Measurements from ENCODE around the gene RPP25L. TPM values are rescaled to one million over a fixed set of nuclear protein-coding genes. Genes with fewer than 3 reads are reported as not detected.

The RPP25L gene
- total RNA-seq, 1 experiment from 2014 or later = 17.2 TPM

DNA sequence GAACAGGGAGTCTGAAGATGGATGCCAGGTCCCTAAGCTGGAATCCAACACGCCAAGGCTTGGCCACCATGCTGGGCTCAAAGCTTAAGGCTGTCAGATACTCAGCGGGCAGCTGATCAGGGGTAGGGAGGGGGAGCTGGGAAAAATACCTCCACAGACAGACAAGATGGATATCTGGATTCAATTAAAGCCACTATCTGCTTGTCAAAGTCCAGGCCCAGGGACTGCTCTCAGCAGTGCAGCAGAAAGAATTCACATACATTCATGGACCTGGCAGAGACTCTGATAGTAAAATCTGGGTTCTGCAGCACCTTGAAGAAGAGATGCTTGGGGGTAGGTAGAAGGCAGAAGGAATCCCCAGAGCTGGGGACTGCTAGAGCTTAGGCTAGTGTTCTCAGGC lies 3.2 kb upstream of the RPP25L start:
- Histone ChIP-seq H4K91ac (ENCODE audit: insufficient read length, low read depth, low read length) (no peak overlapping the region), H3K14ac (ENCODE audit: insufficient read depth, low read length) (no peak overlapping the region), H4K5ac (ENCODE audit: insufficient read length, low read depth, low read length) (no peak overlapping the region), H2AK5ac (ENCODE audit: insufficient read length, low read length) (no peak overlapping the region), H3T11ph (ENCODE audit: low read length) (no peak overlapping the region), H4K20me1 (ENCODE audit: control insufficient read depth, insufficient read depth, insufficient read length) (no peaks in the 10 kb centered on the region), H4K8ac (replicated peaks; ENCODE audit: insufficient read length, low read depth, low read length) (no peak overlapping the region), H2BK20ac (ENCODE audit: low read depth, low read length, poor library complexity, severe bottlenecking) (no peak overlapping the region), H3K4me2 (ENCODE audit: insufficient read depth, insufficient read length, low read length) (no peak overlapping the region), H3K27ac (ENCODE audit: insufficient read length, low read depth, low read length) (no peak overlapping the region), H3K18ac (ENCODE audit: insufficient read length, low read depth, low read length) (no peak overlapping the region), H2BK120ac (ENCODE audit: low read depth, low read length, poor library complexity, severe bottlenecking) (no peak overlapping the region), H3K4ac (ENCODE audit: low read depth, low read length) (no peak overlapping the region), H3K9ac (ENCODE audit: extremely low read depth, insufficient read length, low read length) (no peak overlapping the region), H3K23me2 (ENCODE audit: insufficient read length, low read depth, low read length, poor library complexity, severe bottlenecking) (peaks cover 18% of the 10 kb centered on the region), H3K79me2 (ENCODE audit: insufficient read depth, low read length) (no peaks in the 10 kb centered on the region), H2AFZ (ENCODE audit: low read length) (no peak overlapping the region), H3K4me1 (ENCODE audit: insufficient read depth, low read length) (peaks cover 3% of the 10 kb centered on the region; the same call in 1 of the 2 replicates), H3K9me3 (ENCODE audit: control insufficient read depth, low read depth, low read length) (no peaks in the 10 kb centered on the region), H2BK15ac (ENCODE audit: low read depth, low read length) (no peak overlapping the region), H3K23ac (ENCODE audit: insufficient read length, low read depth, low read length) (no peak overlapping the region), H2BK12ac (ENCODE audit: insufficient read length, low read depth, low read length) (no peak overlapping the region), H3K79me1 (ENCODE audit: insufficient read depth, low read depth, low read length, poor library complexity, severe bottlenecking) (no peaks in the 10 kb centered on the region), H2BK5ac (ENCODE audit: insufficient read length, low read length) (no peak overlapping the region), H3K56ac (ENCODE audit: insufficient read length, low read depth, low read length) (no peak overlapping the region), H3K27me3 (ENCODE audit: insufficient read depth, low read length) (no peaks in the 10 kb centered on the region)
- TF ChIP-seq, protein P1, sequence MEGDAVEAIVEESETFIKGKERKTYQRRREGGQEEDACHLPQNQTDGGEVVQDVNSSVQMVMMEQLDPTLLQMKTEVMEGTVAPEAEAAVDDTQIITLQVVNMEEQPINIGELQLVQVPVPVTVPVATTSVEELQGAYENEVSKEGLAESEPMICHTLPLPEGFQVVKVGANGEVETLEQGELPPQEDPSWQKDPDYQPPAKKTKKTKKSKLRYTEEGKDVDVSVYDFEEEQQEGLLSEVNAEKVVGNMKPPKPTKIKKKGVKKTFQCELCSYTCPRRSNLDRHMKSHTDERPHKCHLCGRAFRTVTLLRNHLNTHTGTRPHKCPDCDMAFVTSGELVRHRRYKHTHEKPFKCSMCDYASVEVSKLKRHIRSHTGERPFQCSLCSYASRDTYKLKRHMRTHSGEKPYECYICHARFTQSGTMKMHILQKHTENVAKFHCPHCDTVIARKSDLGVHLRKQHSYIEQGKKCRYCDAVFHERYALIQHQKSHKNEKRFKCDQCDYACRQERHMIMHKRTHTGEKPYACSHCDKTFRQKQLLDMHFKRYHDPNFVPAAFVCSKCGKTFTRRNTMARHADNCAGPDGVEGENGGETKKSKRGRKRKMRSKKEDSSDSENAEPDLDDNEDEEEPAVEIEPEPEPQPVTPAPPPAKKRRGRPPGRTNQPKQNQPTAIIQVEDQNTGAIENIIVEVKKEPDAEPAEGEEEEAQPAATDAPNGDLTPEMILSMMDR (conservative IDR thresholded peaks at IDR 0.05) = no peak
- Mint-ChIP-seq H3K27ac (no peak overlapping the region), H3K36me3 (ENCODE audit: insufficient read depth in 1 of 3, low read depth in 3 of 3) (0 out of 7 replicates have a peak, but pooled peaks cover 0 to 1% (median 0%) of the 10 kb centered on the region in 3 experiments), H3K4me3 (no peak overlapping the region), H3K27me3 (ENCODE audit: low read depth) (peaks cover 2% of the 10 kb centered on the region), H3K9me3 (no peaks in the 10 kb centered on the region), H3K4me1 (peaks cover 15 to 27% of the 10 kb centered on the region in 2 experiments)
- no peak for DNase-seq
- WGBS (ENCODE audit: extremely low coverage, insufficient read length, low lambda C conversion rate) = no CpG with 5 or more reads among the region's 2 CpGs
